Measurements from ENCODE around the gene ENO3.

DNA sequence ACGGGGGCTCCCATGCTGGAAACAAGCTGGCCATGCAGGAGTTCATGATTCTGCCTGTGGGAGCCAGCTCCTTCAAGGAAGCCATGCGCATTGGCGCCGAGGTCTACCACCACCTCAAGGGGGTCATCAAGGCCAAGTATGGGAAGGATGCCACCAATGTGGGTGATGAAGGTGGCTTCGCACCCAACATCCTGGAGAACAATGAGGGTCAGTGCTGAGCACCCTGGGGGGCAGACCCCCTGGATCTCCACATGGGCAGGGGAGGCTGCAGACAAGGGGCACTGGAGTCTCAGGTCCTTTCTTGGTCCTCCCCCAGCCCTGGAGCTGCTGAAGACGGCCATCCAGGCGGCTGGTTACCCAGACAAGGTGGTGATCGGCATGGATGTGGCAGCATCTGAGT lies 4.2 kb downstream of the ENO3 start:
- TF ChIP-seq, protein P1, sequence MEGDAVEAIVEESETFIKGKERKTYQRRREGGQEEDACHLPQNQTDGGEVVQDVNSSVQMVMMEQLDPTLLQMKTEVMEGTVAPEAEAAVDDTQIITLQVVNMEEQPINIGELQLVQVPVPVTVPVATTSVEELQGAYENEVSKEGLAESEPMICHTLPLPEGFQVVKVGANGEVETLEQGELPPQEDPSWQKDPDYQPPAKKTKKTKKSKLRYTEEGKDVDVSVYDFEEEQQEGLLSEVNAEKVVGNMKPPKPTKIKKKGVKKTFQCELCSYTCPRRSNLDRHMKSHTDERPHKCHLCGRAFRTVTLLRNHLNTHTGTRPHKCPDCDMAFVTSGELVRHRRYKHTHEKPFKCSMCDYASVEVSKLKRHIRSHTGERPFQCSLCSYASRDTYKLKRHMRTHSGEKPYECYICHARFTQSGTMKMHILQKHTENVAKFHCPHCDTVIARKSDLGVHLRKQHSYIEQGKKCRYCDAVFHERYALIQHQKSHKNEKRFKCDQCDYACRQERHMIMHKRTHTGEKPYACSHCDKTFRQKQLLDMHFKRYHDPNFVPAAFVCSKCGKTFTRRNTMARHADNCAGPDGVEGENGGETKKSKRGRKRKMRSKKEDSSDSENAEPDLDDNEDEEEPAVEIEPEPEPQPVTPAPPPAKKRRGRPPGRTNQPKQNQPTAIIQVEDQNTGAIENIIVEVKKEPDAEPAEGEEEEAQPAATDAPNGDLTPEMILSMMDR (conservative IDR thresholded peaks at IDR 0.05): no peak
- no peak for TF ChIP-seq EZH2 (IDR thresholded peaks at IDR 0.05; ENCODE audit: low read depth)

Measured in PC-9 (cell line).